Mesendoderm (in vitro differentiated cells): Measurements from ENCODE around the gene GAS2.

Source experiments
- DNase-seq: peaks from one replicate; pipeline ENCODE4 v3.0.0; 2013
- H2AK5ac ChIP-seq: 2 replicates; pipeline ENCODE4 v1.6.1; 2013; ENCODE audit warnings: low read length, inconsistent platforms
- H2BK120ac ChIP-seq: 2 replicates; pipeline ENCODE4 v1.6.1; 2013; ENCODE audit warnings: low read depth, mild to moderate bottlenecking, low read length, moderate library complexity, mixed read lengths
- H2BK15ac ChIP-seq: replicated peaks from 2 replicates; pipeline ENCODE4 v1.6.1; 2013; ENCODE audit warnings: low read depth, mild to moderate bottlenecking, moderate library complexity
- H2BK5ac ChIP-seq: 2 replicates; pipeline ENCODE4 v1.6.1; 2013; ENCODE audit warnings: low read length, inconsistent platforms
- H3K18ac ChIP-seq: 2 replicates; pipeline ENCODE4 v1.6.1; 2013; ENCODE audit warnings: mild to moderate bottlenecking, low read length, mixed read lengths
- H3K23ac ChIP-seq: one replicate; pipeline ENCODE4 v1.6.1; 2013; ENCODE audit warnings: low read length
- H3K27ac ChIP-seq: 2 replicates; pipeline ENCODE4 v1.5.1; 2013; ENCODE audit warnings: low read depth, mild to moderate bottlenecking, inconsistent platforms, low read length, moderate library complexity
- H3K27me3 ChIP-seq: 2 replicates; pipeline ENCODE4 v1.6.1; 2013; ENCODE audit warnings: low read length, control low read depth, mild to moderate bottlenecking, inconsistent platforms; ENCODE audit not compliant: insufficient read depth, poor library complexity
- H3K36me3 ChIP-seq: 2 replicates; pipeline ENCODE4 v1.6.1; 2013; ENCODE audit warnings: low read length, inconsistent platforms; ENCODE audit not compliant: control insufficient read depth, insufficient read depth
- H3K4ac ChIP-seq: one replicate; pipeline ENCODE4 v1.6.1; 2013; ENCODE audit warnings: low read depth, mild to moderate bottlenecking, low read length, moderate library complexity
- H3K4me1 ChIP-seq: 2 replicates; pipeline ENCODE4 v1.6.1; 2013; ENCODE audit warnings: low read depth, low read length, inconsistent platforms; ENCODE audit not compliant: control insufficient read depth
- H3K4me2 ChIP-seq: 2 replicates; pipeline ENCODE4 v1.6.1; 2013; ENCODE audit warnings: low read length
- H3K4me3 ChIP-seq: 2 replicates; pipeline ENCODE4 v1.5.1; 2013; ENCODE audit warnings: mild to moderate bottlenecking, low read length
- H3K56ac ChIP-seq: one replicate; pipeline ENCODE4 v1.6.1; 2013; ENCODE audit warnings: low read length
- H3K79me1 ChIP-seq: 2 replicates; pipeline ENCODE4 v1.6.1; 2013; ENCODE audit warnings: low read length, inconsistent platforms
- H3K79me2 ChIP-seq: 2 replicates; pipeline ENCODE4 v1.6.1; 2013; ENCODE audit warnings: mild to moderate bottlenecking, low read length; ENCODE audit not compliant: control insufficient read depth, insufficient read depth
- H3K9ac ChIP-seq: 2 replicates; pipeline ENCODE4 v1.6.1; 2013; ENCODE audit warnings: low read length, inconsistent platforms
- H4K5ac ChIP-seq: one replicate; pipeline ENCODE4 v1.6.1; 2013; ENCODE audit warnings: low read length
- H4K8ac ChIP-seq: one replicate; pipeline ENCODE4 v1.6.1; 2013; ENCODE audit warnings: low read depth, mild to moderate bottlenecking, control low read depth, low read length, moderate library complexity
- WGBS: extraction: QIAGEN DNeasy Blood & Tissue Kit; methylation state at CpG from one replicate; pipeline ENCODE4 v1.1.7; 2013; ENCODE audit warnings: low lambda C conversion rate, missing lambda C conversion rate; ENCODE audit not compliant: insufficient coverage; ENCODE audit errors: extremely low coverage; 5-methylcytosine and 5-hydroxymethylcytosine counted together

Gene GAS2

GRCh38 chr11:22677153-22677903 is 10.9 kb downstream of the GAS2 start:
- no peak overlapping the region for H2AK5ac ChIP-seq
- H3K4ac ChIP-seq, result no peak overlapping the region
- no peak overlapping the region for H3K9ac ChIP-seq
- no peak overlapping the region for H3K23ac ChIP-seq
- H3K27me3 ChIP-seq, result no peaks in the 10 kb centered on the region
- no peak overlapping the region for H2BK15ac ChIP-seq
- H3K27ac ChIP-seq, result no peak overlapping the region
- H2BK5ac ChIP-seq, result no peak overlapping the region
- no peaks in the 10 kb centered on the region for H3K36me3 ChIP-seq
- H4K8ac ChIP-seq, result no peak overlapping the region
- H3K4me1 ChIP-seq, result no peaks in the 10 kb centered on the region
- H3K4me2 ChIP-seq, result no peak overlapping the region
- H3K18ac ChIP-seq, result no peak overlapping the region
- no peak overlapping the region for H2BK120ac ChIP-seq
- WGBS, result no CpG with 5 or more reads among the region's 4 CpGs
- no peaks in the 10 kb centered on the region for H3K79me1 ChIP-seq
- no peaks in the 10 kb centered on the region for H3K79me2 ChIP-seq
- no peak overlapping the region for H3K4me3 ChIP-seq
- DNase-seq, result no peak
- no peak overlapping the region for H3K56ac ChIP-seq
- no peak overlapping the region for H4K5ac ChIP-seq

GRCh38 chr11:22680628-22681027 is 14.2 kb downstream of the GAS2 start:
- no peak overlapping the region for H3K27ac ChIP-seq
- H3K4ac ChIP-seq, result no peak overlapping the region
- H2AK5ac ChIP-seq, result no peak overlapping the region
- no peaks in the 10 kb centered on the region for H3K4me1 ChIP-seq
- H3K79me1 ChIP-seq, result no peaks in the 10 kb centered on the region
- no peak overlapping the region for H4K8ac ChIP-seq
- H3K27me3 ChIP-seq, result no peaks in the 10 kb centered on the region
- no peak for DNase-seq
- H3K56ac ChIP-seq, result no peak overlapping the region
- H3K36me3 ChIP-seq, result no peaks in the 10 kb centered on the region
- H3K79me2 ChIP-seq, result no peaks in the 10 kb centered on the region
- no peak overlapping the region for H3K9ac ChIP-seq
- WGBS, result no CpG with 5 or more reads among the region's 2 CpGs
- H4K5ac ChIP-seq, result no peak overlapping the region
- H3K23ac ChIP-seq, result no peak overlapping the region
- no peak overlapping the region for H3K4me2 ChIP-seq
- no peak overlapping the region for H3K18ac ChIP-seq
- no peak overlapping the region for H2BK120ac ChIP-seq
- no peak overlapping the region for H3K4me3 ChIP-seq
- H2BK15ac ChIP-seq, result no peak overlapping the region
- H2BK5ac ChIP-seq, result no peak overlapping the region

GRCh38 chr11:22681281-22681812 is 14.9 kb downstream of the GAS2 start:
- no peak overlapping the region for H3K9ac ChIP-seq
- no peaks in the 10 kb centered on the region for H3K36me3 ChIP-seq
- no peak overlapping the region for H3K18ac ChIP-seq
- H3K27me3 ChIP-seq, result no peaks in the 10 kb centered on the region
- H4K8ac ChIP-seq, result no peak overlapping the region
- no peak overlapping the region for H3K4me3 ChIP-seq
- H4K5ac ChIP-seq, result no peak overlapping the region
- H3K4ac ChIP-seq, result no peak overlapping the region
- H3K23ac ChIP-seq, result no peak overlapping the region
- no peaks in the 10 kb centered on the region for H3K79me1 ChIP-seq
- no peak overlapping the region for H3K56ac ChIP-seq
- H3K79me2 ChIP-seq, result no peaks in the 10 kb centered on the region
- no peak overlapping the region for H3K27ac ChIP-seq
- H2AK5ac ChIP-seq, result no peak overlapping the region
- H3K4me1 ChIP-seq, result no peaks in the 10 kb centered on the region
- H3K4me2 ChIP-seq, result no peak overlapping the region
- no peak overlapping the region for H2BK15ac ChIP-seq
- H2BK120ac ChIP-seq, result no peak overlapping the region
- H2BK5ac ChIP-seq, result no peak overlapping the region
- DNase-seq, result no peak
- no CpG with 5 or more reads among the region's 4 CpGs for WGBS

GRCh38 chr11:22684082-22684481 is 17.7 kb downstream of the GAS2 start:
- Histone ChIP-seq H3K27me3 (no peaks in the 10 kb centered on the region), H4K8ac (no peak overlapping the region), H3K4ac (no peak overlapping the region), H2BK120ac (no peak overlapping the region), H2AK5ac (no peak overlapping the region), H3K56ac (no peak overlapping the region), H3K79me2 (no peaks in the 10 kb centered on the region), H3K79me1 (no peaks in the 10 kb centered on the region), H3K9ac (no peak overlapping the region), H3K18ac (no peak overlapping the region), H4K5ac (no peak overlapping the region), H3K4me1 (no peaks in the 10 kb centered on the region), H3K27ac (no peak overlapping the region), H3K23ac (no peak overlapping the region), H2BK15ac (no peak overlapping the region), H2BK5ac (no peak overlapping the region), H3K4me2 (no peak overlapping the region), H3K4me3 (no peak overlapping the region), H3K36me3 (no peaks in the 10 kb centered on the region)
- no peak for DNase-seq
- 100% methylated on average over 1 of the region's 2 CpGs for WGBS

GRCh38 chr11:22685111-22685510 is 18.7 kb downstream of the GAS2 start:
- Histone ChIP-seq H3K18ac (no peak overlapping the region), H3K23ac (no peak overlapping the region), H3K56ac (no peak overlapping the region), H3K27ac (no peak overlapping the region), H3K27me3 (no peaks in the 10 kb centered on the region), H4K5ac (no peak overlapping the region), H3K36me3 (no peaks in the 10 kb centered on the region), H3K79me1 (no peaks in the 10 kb centered on the region), H3K4me2 (no peak overlapping the region), H3K9ac (no peak overlapping the region), H2BK15ac (no peak overlapping the region), H3K4me3 (no peak overlapping the region), H3K79me2 (no peaks in the 10 kb centered on the region), H2AK5ac (no peak overlapping the region), H3K4me1 (no peaks in the 10 kb centered on the region), H2BK120ac (no peak overlapping the region), H4K8ac (no peak overlapping the region), H2BK5ac (no peak overlapping the region), H3K4ac (no peak overlapping the region)
- no peak for DNase-seq
- WGBS, result no CpG with 5 or more reads among the region's 4 CpGs

- no peaks in the 10 kb centered on the region for H3K79me1 ChIP-seq
- H4K5ac ChIP-seq, result no peak overlapping the region
- H2AK5ac ChIP-seq, result no peak overlapping the region
- no peak overlapping the region for H4K8ac ChIP-seq
- H3K27ac ChIP-seq, result no peak overlapping the region
- H2BK5ac ChIP-seq, result no peak overlapping the region
- no peak overlapping the region for H3K9ac ChIP-seq
- no CpG with 5 or more reads among the region's 3 CpGs for WGBS
- H2BK120ac ChIP-seq, result no peak overlapping the region
- H2BK15ac ChIP-seq, result no peak overlapping the region
- H3K18ac ChIP-seq, result no peak overlapping the region
- no peaks in the 10 kb centered on the region for H3K4me1 ChIP-seq
- no peaks in the 10 kb centered on the region for H3K79me2 ChIP-seq
- no peak overlapping the region for H3K4ac ChIP-seq
- no peak overlapping the region for H3K4me2 ChIP-seq
- no peaks in the 10 kb centered on the region for H3K36me3 ChIP-seq
- H3K23ac ChIP-seq, result no peak overlapping the region
- no peaks in the 10 kb centered on the region for H3K27me3 ChIP-seq
- no peak overlapping the region for H3K4me3 ChIP-seq
- H3K56ac ChIP-seq, result no peak overlapping the region
- no peak for DNase-seq
These were observed 22.5 kb downstream of the GAS2 start for GRCh38 chr11:22688914-22689313.
